SK-N-SH treated with all-trans-retinoic acid at 6 μM for 48 hours (cell line): ENCODE measurements around the gene SFT2D1.

Source experiments
- ATAC-seq: fragments of 200-7000 bp; cut with Tn5 transposase; 3 replicates; pipeline ENCODE4 v1.9.1; 2020; ENCODE audit warnings: mild to moderate bottlenecking, moderate library complexity
- ARNTL ChIP-seq: fragments of 450-650 bp; formaldehyde crosslinking; IDR thresholded peaks from 2 replicates; pipeline ENCODE4 v1.5.0; 2020; ENCODE audit warnings: low read depth, mild to moderate bottlenecking, moderate library complexity, borderline replicate concordance
- BACH2 ChIP-seq: fragments of 250-450 bp; sonication (Bioruptor Pico); IDR thresholded peaks from 2 replicates; pipeline ENCODE4 v1.9.0; 2021; ENCODE audit warnings: mild to moderate bottlenecking, borderline replicate concordance
- CREB5 ChIP-seq: fragments of 250-450 bp; sonication (Bioruptor Pico); IDR thresholded peaks from 2 replicates; pipeline ENCODE4 v1.5.1; 2020; ENCODE audit warnings: low read depth, mild to moderate bottlenecking, moderate library complexity
- CSDC2 ChIP-seq: fragments of 250-450 bp; sonication (Bioruptor Pico); IDR thresholded peaks from 2 replicates; pipeline ENCODE4 v1.5.0; 2020; ENCODE audit warnings: mild to moderate bottlenecking, moderate library complexity
- CSRNP3 ChIP-seq: fragments of 250-450 bp; sonication (Bioruptor Pico); IDR thresholded peaks from 2 replicates; pipeline ENCODE4 v1.5.1; 2021; ENCODE audit warnings: mild to moderate bottlenecking, moderate library complexity
- ESRRG ChIP-seq: fragments of 250-450 bp; sonication (Bioruptor Pico); IDR thresholded peaks from 2 replicates; pipeline ENCODE4 v1.6.1; 2021; ENCODE audit warnings: mild to moderate bottlenecking
- GLIS3 ChIP-seq: fragments of 250-450 bp; sonication (Bioruptor Pico); IDR thresholded peaks from 2 replicates; pipeline ENCODE4 v1.5.0; 2020; ENCODE audit warnings: mild to moderate bottlenecking, moderate library complexity
- ISL1 ChIP-seq: fragments of 250-450 bp; sonication (Bioruptor Pico); IDR thresholded peaks from 2 replicates; pipeline ENCODE4 v2.1.2; 2022; ENCODE audit warnings: mild to moderate bottlenecking, moderate library complexity
- OSR1 ChIP-seq: fragments of 250-450 bp; sonication (Bioruptor Pico); IDR thresholded peaks from 2 replicates; pipeline ENCODE4 v1.8.0; 2022; ENCODE audit warnings: moderate library complexity, mild to moderate bottlenecking, inconsistent platforms
- PATZ1 ChIP-seq: fragments of 250-450 bp; sonication (Bioruptor Pico); IDR thresholded peaks from 2 replicates; pipeline ENCODE4 v1.8.0; 2020; ENCODE audit warnings: mild to moderate bottlenecking, moderate library complexity, borderline replicate concordance
- POU6F1 ChIP-seq: fragments of 250-450 bp; sonication (Bioruptor Pico); IDR thresholded peaks from 2 replicates; pipeline ENCODE4 v1.8.0; 2021; ENCODE audit warnings: low read depth, mild to moderate bottlenecking, moderate library complexity, borderline replicate concordance
- PPARA ChIP-seq: fragments of 250-450 bp; sonication (Bioruptor Pico); IDR thresholded peaks from 2 replicates; pipeline ENCODE4 v1.5.0; 2020; ENCODE audit warnings: mild to moderate bottlenecking, borderline replicate concordance
- RARB ChIP-seq: fragments of 250-450 bp; sonication (Bioruptor Pico); IDR thresholded peaks from 2 replicates; pipeline ENCODE4 v1.8.0; 2021; ENCODE audit warnings: mild to moderate bottlenecking, moderate library complexity
- SNAI2 ChIP-seq: fragments of 250-450 bp; sonication (Bioruptor Pico); IDR thresholded peaks from 2 replicates; pipeline ENCODE4 v1.5.0; 2020; ENCODE audit warnings: mild to moderate bottlenecking, moderate library complexity
- TCF4 ChIP-seq: fragments of 250-450 bp; sonication (Bioruptor Pico); IDR thresholded peaks from 2 replicates; pipeline ENCODE4 v1.8.0; 2021; ENCODE audit warnings: mild to moderate bottlenecking, moderate library complexity, borderline replicate concordance
- TOX ChIP-seq: fragments of 250-450 bp; sonication (Bioruptor Pico); IDR thresholded peaks from 2 replicates; pipeline ENCODE4 v1.8.0; 2021; ENCODE audit warnings: mild to moderate bottlenecking, moderate library complexity, borderline replicate concordance
- TSHZ2 ChIP-seq: fragments of 250-450 bp; sonication (Bioruptor Pico); IDR thresholded peaks from 2 replicates; pipeline ENCODE4 v1.5.0; 2020; ENCODE audit warnings: mild to moderate bottlenecking, moderate library complexity
- ZFP3 ChIP-seq: fragments of 250-450 bp; sonication (Bioruptor Pico); IDR thresholded peaks from 2 replicates; pipeline ENCODE4 v1.5.0; 2020; ENCODE audit warnings: mild to moderate bottlenecking, moderate library complexity
- ZFP30 ChIP-seq: fragments of 450-650 bp; formaldehyde crosslinking; IDR thresholded peaks from 2 replicates; pipeline ENCODE4 v1.5.0; 2022; ENCODE audit warnings: mild to moderate bottlenecking, moderate library complexity
- ZNF565 ChIP-seq: fragments of 450-650 bp; formaldehyde crosslinking; conservative IDR thresholded peaks from 2 replicates; pipeline ENCODE4 v1.5.0; 2020; ENCODE audit warnings: low read depth, mild to moderate bottlenecking, moderate library complexity
- ZNF70 ChIP-seq: fragments of 450-650 bp; formaldehyde crosslinking; IDR thresholded peaks from 2 replicates; pipeline ENCODE4 v1.5.0; 2020; ENCODE audit warnings: mild to moderate bottlenecking, moderate library complexity
- ZNF8 ChIP-seq: fragments of 450-650 bp; formaldehyde crosslinking; IDR thresholded peaks from 2 replicates; pipeline ENCODE4 v1.5.0; 2020; ENCODE audit warnings: mild to moderate bottlenecking, moderate library complexity

The SFT2D1 gene

GRCh38 chr6:166278579-166279392, 63.6 kb downstream of the SFT2D1 start:
- TF ChIP-seq SNAI2 (no peak), ZFP30 (no peak), GLIS3 (CRISPR knock-in tag) (no peak), ZNF565 (CRISPR knock-in tag) (no peak), ARNTL (CRISPR knock-in tag) (no peak), OSR1 (CRISPR knock-in tag) (no peak), TOX (no peak), ZNF8 (no peak), ZNF70 (CRISPR knock-in tag) (no peak)
- TF ChIP-seq, all 23 proteins: peak for 0
- ATAC-seq: no peak

- TF ChIP-seq ZFP3 (CRISPR knock-in tag): no peak
- no peak for TF ChIP-seq ISL1 (CRISPR knock-in tag)
- TF ChIP-seq PPARA (CRISPR knock-in tag): no peak
- TF ChIP-seq POU6F1 (CRISPR knock-in tag): no peak
- TF ChIP-seq SNAI2: no peak
- TF ChIP-seq CSDC2 (CRISPR knock-in tag): no peak
- no peak for TF ChIP-seq TCF4 (CRISPR knock-in tag)
- TF ChIP-seq TSHZ2 (CRISPR knock-in tag): no peak
- TF ChIP-seq PATZ1 (CRISPR knock-in tag): no peak
- TF ChIP-seq RARB (CRISPR knock-in tag): no peak
- TF ChIP-seq OSR1 (CRISPR knock-in tag): no peak
- TF ChIP-seq BACH2 (CRISPR knock-in tag): no peak
- TF ChIP-seq, all 23 proteins: peak for 0
- no peak for ATAC-seq
These were observed 64.3 kb downstream of the SFT2D1 start for GRCh38 chr6:166277892-166278578.

GRCh38 chr6:166277018-166277417, 65.3 kb downstream of the SFT2D1 start:
- no peak for ATAC-seq
- no peak for TF ChIP-seq TSHZ2 (CRISPR knock-in tag)
- no peak for TF ChIP-seq ZNF565 (CRISPR knock-in tag)
- TF ChIP-seq CSRNP3 (CRISPR knock-in tag): no peak
- TF ChIP-seq ISL1 (CRISPR knock-in tag): no peak
- TF ChIP-seq CSDC2 (CRISPR knock-in tag): no peak
- no peak for TF ChIP-seq CREB5 (CRISPR knock-in tag)
- TF ChIP-seq ZFP30: no peak
- TF ChIP-seq OSR1 (CRISPR knock-in tag): no peak
- TF ChIP-seq ZNF8: no peak
- no peak for TF ChIP-seq TCF4 (CRISPR knock-in tag)
- no peak for TF ChIP-seq ESRRG (CRISPR knock-in tag)
- no peak for TF ChIP-seq RARB (CRISPR knock-in tag)
- TF ChIP-seq BACH2 (CRISPR knock-in tag): no peak
- no peak for TF ChIP-seq SNAI2
- TF ChIP-seq POU6F1 (CRISPR knock-in tag): no peak
